ENCODE measurements around the gene DNAH6. TPM values are rescaled to one million over a fixed set of nuclear protein-coding genes. Genes with fewer than 3 reads are reported as not detected.
A peak's percentile ranks its signal among the peaks of the same experiment; 100 is the strongest.

The DNAH6 gene
- polyA plus RNA-seq, 3 donors, result 0.04 TPM; not detected in 2

- Histone ChIP-seq H2AFZ (ENCODE audit: insufficient read depth, low read depth, low read length, poor library complexity, severe bottlenecking) (no peak overlapping the region), H3K79me2 (ENCODE audit: insufficient read depth, low read length) (no peaks in the 10 kb centered on the region), H3K4me3 (replicated peaks in 1 of 3; ENCODE audit: low read depth in 2 of 3, low read length in 3 of 3) (no peak overlapping the region), H3K36me3 (replicated peaks in 1 of 2; ENCODE audit: control insufficient read depth in 1 of 2, insufficient read depth in 2 of 2, low read length in 2 of 2) (no peaks in the 10 kb centered on the region), H3K9ac (ENCODE audit: insufficient read depth, low read length, poor library complexity, severe bottlenecking) (no peak overlapping the region), H3K27ac (ENCODE audit: low read depth in 1 of 2, low read length in 2 of 2) (no peak overlapping the region), H3K9me3 (replicated peaks in 1 of 2; ENCODE audit: control insufficient read depth in 1 of 2, insufficient read depth in 1 of 2, low read length in 2 of 2) (no peaks in the 10 kb centered on the region), H4K20me1 (ENCODE audit: insufficient read depth, low read length) (no peaks in the 10 kb centered on the region), H3K4me2 (replicated peaks; ENCODE audit: extremely low read depth, low read length, poor library complexity, severe bottlenecking) (no peak overlapping the region), H3K4me1 (ENCODE audit: control insufficient read depth in 1 of 2, insufficient read depth in 2 of 2, low read length in 2 of 2) (no peaks in the 10 kb centered on the region), H3K27me3 (ENCODE audit: control insufficient read depth in 2 of 2, insufficient read depth in 2 of 2, low read length in 2 of 2) (no peaks in the 10 kb centered on the region)
- no CpG with 5 or more reads among the region's 1 CpG for whole genome bisulfite sequencing (ENCODE audit: insufficient coverage)
- DNase-seq, result no peak
- no peaks in the 10 kb centered on the region for H3K36me3 Mint-ChIP-seq
- peaks cover 0 to 9% (median 4%) of the 10 kb centered on the region in 7 donors for H3K9me3 Mint-ChIP-seq
- H3K27ac Mint-ChIP-seq, result no peak overlapping the region
- H3K4me3 Mint-ChIP-seq, result no peak overlapping the region
- H3K27me3 Mint-ChIP-seq (ENCODE audit: low read depth in 3 of 3), result peaks cover 1 to 5% (median 3%) of the 10 kb centered on the region in 3 donors
- H3K4me1 Mint-ChIP-seq, result no peaks in the 10 kb centered on the region
- no peak for TF ChIP-seq CTCF (IDR thresholded peaks at IDR 0.05)
- intact Hi-C loops (cut with micrococcal nuclease), result no loop called here
These were observed 219.1 kb downstream of the DNAH6 start for GRCh38 chr2:84735389-84735788.

- no peaks in the 10 kb centered on the region for H3K4me1 ChIP-seq (ENCODE audit: control insufficient read depth in 1 of 2, insufficient read depth in 2 of 2, low read length in 2 of 2)
- H3K9ac ChIP-seq (ENCODE audit: insufficient read depth, low read length, poor library complexity, severe bottlenecking), result no peak overlapping the region
- DNase-seq, result peak in 2 of 3 donors; percentile 5 to 19
- no peak overlapping the region for H3K4me3 ChIP-seq (replicated peaks in 1 of 3; ENCODE audit: low read depth in 2 of 3, low read length in 3 of 3)
- no peaks in the 10 kb centered on the region for H3K27me3 ChIP-seq (ENCODE audit: control insufficient read depth in 2 of 2, insufficient read depth in 2 of 2, low read length in 2 of 2)
- 100% methylated on average over 1 of the region's 3 CpGs for WGBS (ENCODE audit: insufficient coverage)
- no peaks in the 10 kb centered on the region for H3K36me3 Mint-ChIP-seq
- H3K9me3 ChIP-seq (replicated peaks in 1 of 2; ENCODE audit: control insufficient read depth in 1 of 2, insufficient read depth in 1 of 2, low read length in 2 of 2), result no peaks in the 10 kb centered on the region
- H3K27ac Mint-ChIP-seq, result no peak overlapping the region
- H3K4me2 ChIP-seq (replicated peaks; ENCODE audit: extremely low read depth, low read length, poor library complexity, severe bottlenecking), result no peak overlapping the region
- peak; percentile 30 for TF ChIP-seq CTCF (IDR thresholded peaks at IDR 0.05)
- intact Hi-C loops (cut with micrococcal nuclease), result no loop called here
- no peak overlapping the region for H3K27ac ChIP-seq (ENCODE audit: low read depth in 1 of 2, low read length in 2 of 2)
- peaks cover 0 to 10% (median 4%) of the 10 kb centered on the region in 7 donors for H3K9me3 Mint-ChIP-seq
- H3K4me3 Mint-ChIP-seq, result no peak overlapping the region
- no peaks in the 10 kb centered on the region for H3K36me3 ChIP-seq (replicated peaks in 1 of 2; ENCODE audit: control insufficient read depth in 1 of 2, insufficient read depth in 2 of 2, low read length in 2 of 2)
- peaks cover 1% of the 10 kb centered on the region for H3K4me1 Mint-ChIP-seq
- H4K20me1 ChIP-seq (ENCODE audit: insufficient read depth, low read length), result no peaks in the 10 kb centered on the region
- H2AFZ ChIP-seq (ENCODE audit: insufficient read depth, low read depth, low read length, poor library complexity, severe bottlenecking), result no peak overlapping the region
- H3K27me3 Mint-ChIP-seq (ENCODE audit: low read depth in 3 of 3), result peaks cover 3 to 9% (median 6%) of the 10 kb centered on the region in 3 donors
- no peaks in the 10 kb centered on the region for H3K79me2 ChIP-seq (ENCODE audit: insufficient read depth, low read length)
These were observed 225.0 kb downstream of the DNAH6 start for GRCh38 chr2:84741182-84741822.
